ENCODE results near the gene BARX2. TPM values are rescaled to one million over a fixed set of nuclear protein-coding genes. Genes with fewer than 3 reads are reported as not detected.
"Not testable (repeated sequence)": the region's sequence is repeated elsewhere in the genome, so short reads cannot be mapped to it uniquely, and the experiment has no call there.

BARX2 gene, protein sequence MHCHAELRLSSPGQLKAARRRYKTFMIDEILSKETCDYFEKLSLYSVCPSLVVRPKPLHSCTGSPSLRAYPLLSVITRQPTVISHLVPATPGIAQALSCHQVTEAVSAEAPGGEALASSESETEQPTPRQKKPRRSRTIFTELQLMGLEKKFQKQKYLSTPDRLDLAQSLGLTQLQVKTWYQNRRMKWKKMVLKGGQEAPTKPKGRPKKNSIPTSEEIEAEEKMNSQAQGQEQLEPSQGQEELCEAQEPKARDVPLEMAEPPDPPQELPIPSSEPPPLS
- not detected for total RNA-seq

DNA sequence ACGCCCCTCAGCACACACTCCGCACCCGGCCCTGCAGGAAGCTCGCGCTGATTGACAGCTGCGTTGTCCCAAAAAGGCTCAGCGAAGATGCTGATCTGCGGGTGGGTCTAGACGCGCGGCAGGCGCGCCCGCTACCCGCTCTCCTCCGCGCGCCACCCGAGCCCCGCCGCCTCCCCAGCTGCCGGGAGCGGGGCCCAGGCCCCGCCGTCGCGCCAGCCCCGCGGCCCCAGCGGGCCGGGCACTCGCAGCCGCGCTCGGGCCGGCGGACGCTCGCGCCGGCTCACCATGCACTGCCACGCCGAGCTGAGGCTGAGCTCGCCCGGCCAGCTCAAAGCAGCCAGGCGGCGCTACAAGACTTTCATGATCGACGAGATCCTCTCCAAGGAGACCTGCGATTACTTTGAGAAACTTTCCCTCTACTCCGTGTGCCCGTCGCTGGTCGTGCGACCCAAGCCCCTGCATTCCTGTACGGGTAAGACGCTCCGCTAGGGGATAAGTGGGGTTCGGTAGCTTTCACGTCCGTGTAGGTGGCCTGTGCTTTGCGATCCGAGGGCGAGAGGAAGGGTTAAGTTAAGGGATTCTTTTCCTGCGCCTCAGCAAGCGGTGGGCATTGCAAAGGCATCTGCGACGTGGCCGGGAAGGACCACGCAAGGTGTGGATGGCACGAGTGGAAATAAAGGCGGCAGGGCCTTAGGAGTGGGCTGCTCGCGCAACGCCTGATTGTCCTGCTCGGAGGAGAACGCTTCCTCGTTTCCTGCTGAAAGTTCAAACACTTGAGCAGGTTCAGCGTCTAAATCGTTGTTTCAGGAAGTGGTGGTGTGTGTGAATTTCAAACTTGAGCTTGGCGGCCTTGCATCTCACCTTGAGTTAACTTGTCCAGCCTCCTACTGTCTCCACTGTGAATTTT is at the start of gene BARX2:
TSS of gene BARX2 (plus strand) at position 98 of the 907 bp plus-strand sequence. CDS start at position 286, 188 bp downstream.
- Mint-ChIP-seq H3K4me1 (no peaks in the 10 kb centered on the region), H3K9me3 (no peaks in the 10 kb centered on the region), H3K36me3 (ENCODE audit: low read depth) (no peaks in the 10 kb centered on the region), H3K27ac (no peak within 1 kb of the TSS), H3K27me3 (peaks cover 61% of the 10 kb centered on the region), H3K4me3 (peak within 1 kb of the TSS; percentile 53)
- ATAC-seq (replicated peaks) = peak; percentile 67

DNA sequence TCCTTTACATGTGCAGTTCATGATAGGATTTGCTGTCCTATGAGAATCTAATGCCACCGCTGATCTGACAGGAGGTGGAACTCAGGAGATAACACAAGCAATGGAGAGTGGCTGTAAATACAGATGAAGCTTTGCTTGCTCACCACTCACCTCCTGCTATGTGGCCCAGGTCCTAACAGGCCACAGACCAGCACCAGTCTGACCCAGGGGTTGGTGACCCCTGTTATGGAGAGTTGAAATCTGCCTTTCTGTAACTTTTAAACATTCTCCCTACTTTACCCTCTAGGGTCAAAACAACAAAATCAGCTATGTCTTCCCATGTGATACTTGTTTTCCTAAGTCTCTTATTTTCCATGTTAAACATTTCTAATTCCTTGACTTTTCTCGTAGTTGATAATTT is 48.7 kb upstream of the BARX2 start:
- no peaks in the 10 kb centered on the region for H3K4me1 Mint-ChIP-seq

DNA sequence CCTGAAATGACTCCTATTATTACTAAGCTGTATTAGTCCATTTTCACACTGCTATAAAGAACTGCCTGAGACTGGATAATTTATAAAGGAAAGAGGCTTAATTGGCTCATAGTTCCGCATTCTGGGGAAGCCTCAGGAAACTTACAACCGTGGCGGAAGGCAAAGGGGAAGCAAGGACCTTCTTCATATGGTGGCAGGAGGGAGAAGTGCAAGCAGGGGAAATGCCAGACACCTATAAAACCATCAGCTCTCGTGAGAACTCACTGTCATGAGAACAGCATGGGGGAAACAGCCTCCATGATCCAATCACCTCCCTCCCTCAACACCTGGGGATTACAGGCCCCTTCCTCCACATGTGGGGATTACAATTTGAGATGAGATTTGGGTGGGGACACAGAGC is 47.9 kb upstream of the BARX2 start:
- not testable (repeated sequence) for H3K27ac Mint-ChIP-seq; H3K4me1 Mint-ChIP-seq; H3K9me3 Mint-ChIP-seq; H3K4me3 Mint-ChIP-seq; ATAC-seq (replicated peaks); H3K27me3 Mint-ChIP-seq; H3K36me3 Mint-ChIP-seq (ENCODE audit: low read depth)

More for the DNA sequence above, 48.7 kb upstream of the BARX2 start:
- ATAC-seq (replicated peaks) = no peak
- no peaks in the 10 kb centered on the region for H3K9me3 Mint-ChIP-seq
- no peak overlapping the region for H3K4me3 Mint-ChIP-seq
- no peak overlapping the region for H3K27ac Mint-ChIP-seq
- H3K36me3 Mint-ChIP-seq (ENCODE audit: low read depth) = no peaks in the 10 kb centered on the region
- peaks cover 7% of the 10 kb centered on the region for H3K27me3 Mint-ChIP-seq

DNA sequence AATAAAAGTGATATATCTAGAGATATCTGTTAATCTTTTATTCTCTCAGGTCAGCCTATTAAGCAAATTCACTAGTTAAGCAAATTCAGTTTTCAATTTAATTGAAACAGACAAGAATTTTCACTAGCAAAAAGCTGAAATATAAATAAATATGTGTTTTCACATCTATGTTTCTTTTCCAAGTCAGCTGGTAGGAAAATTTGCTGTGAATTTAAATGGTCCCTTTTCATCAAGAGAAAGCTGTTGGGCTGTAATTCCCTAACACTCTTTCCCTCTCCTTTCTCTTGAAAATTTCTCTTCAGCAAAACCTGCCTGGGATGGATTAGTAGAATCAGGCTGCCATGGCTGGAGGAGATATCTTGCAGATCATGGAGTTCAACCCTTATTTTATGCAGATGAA is 46.9 kb upstream of the BARX2 start:
- Mint-ChIP-seq H3K27me3 (peaks cover 4% of the 10 kb centered on the region), H3K36me3 (ENCODE audit: low read depth) (no peaks in the 10 kb centered on the region), H3K27ac (no peak overlapping the region), H3K9me3 (no peaks in the 10 kb centered on the region), H3K4me3 (no peak overlapping the region), H3K4me1 (no peaks in the 10 kb centered on the region)
- ATAC-seq (replicated peaks) = no peak

DNA sequence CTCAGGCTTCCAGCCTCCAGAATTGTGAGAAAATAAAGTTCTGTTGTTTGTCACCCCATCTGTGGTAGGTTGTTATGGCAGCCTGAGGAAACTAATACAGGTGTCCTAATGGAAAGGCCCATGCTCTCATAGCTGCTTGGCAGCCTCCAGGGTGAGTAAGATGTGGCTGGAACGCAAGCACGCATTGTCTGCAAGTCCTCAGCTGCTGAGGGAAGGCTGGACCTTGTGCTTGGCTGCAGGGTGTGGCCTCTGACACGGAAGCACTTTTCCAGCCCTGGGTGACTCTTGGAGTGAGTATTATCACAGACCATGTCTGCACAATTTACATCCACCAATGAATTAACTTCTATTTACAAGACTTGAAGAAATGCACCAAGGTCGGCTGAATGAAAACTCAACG is 44.4 kb upstream of the BARX2 start:
- no peak overlapping the region for H3K4me3 Mint-ChIP-seq
- no peaks in the 10 kb centered on the region for H3K4me1 Mint-ChIP-seq
- H3K9me3 Mint-ChIP-seq = no peaks in the 10 kb centered on the region
- no peak overlapping the region for H3K27ac Mint-ChIP-seq
- no peaks in the 10 kb centered on the region for H3K36me3 Mint-ChIP-seq (ENCODE audit: low read depth)
- H3K27me3 Mint-ChIP-seq = no peaks in the 10 kb centered on the region
- ATAC-seq (replicated peaks) = no peak

DNA sequence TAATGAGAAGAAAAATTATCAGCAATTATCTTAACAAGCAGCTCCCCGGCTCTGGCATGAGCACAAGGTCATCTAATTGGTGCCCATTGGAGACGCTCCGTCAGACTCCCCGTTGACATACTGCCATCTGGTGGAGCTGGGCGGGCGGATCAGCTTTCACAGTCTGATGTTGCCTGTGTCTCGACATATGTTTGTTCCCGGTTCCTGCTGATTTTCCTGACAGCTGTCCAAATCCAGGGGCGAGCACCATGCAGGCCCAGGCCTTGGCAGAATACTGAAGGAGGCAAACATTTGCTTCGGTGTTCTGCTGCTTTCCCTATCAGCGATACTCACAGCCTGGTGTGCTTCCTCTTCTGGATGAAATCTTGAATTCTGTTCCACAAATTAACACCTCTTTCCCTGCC is 43.8 kb upstream of the BARX2 start:
- peak; percentile 69 for ATAC-seq (replicated peaks)
- H3K27ac Mint-ChIP-seq = no peak overlapping the region
- H3K4me3 Mint-ChIP-seq = no peak overlapping the region
- no peaks in the 10 kb centered on the region for H3K4me1 Mint-ChIP-seq
- no peaks in the 10 kb centered on the region for H3K36me3 Mint-ChIP-seq (ENCODE audit: low read depth)
- no peaks in the 10 kb centered on the region for H3K27me3 Mint-ChIP-seq
- no peaks in the 10 kb centered on the region for H3K9me3 Mint-ChIP-seq

DNA sequence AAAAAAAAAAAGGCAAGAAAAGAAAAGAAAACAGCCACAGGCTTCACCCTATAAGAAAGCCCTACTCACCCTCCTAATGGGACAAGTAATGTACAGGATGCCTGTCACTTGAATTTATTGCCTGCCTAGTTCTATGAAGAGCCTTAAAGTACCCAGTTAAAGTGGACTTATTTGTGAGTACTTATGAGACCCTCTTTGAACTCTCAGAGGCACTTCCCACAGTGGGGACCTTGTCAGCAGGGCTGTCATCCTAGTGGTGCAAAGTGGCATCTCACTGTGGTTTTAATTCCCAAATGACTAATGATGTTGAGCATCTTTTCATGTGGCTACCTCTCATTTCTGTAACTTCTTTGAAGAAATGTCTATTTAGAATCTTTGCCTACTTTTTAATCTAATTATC is 41.8 kb upstream of the BARX2 start:
- H3K9me3 Mint-ChIP-seq = no peaks in the 10 kb centered on the region
- H3K4me3 Mint-ChIP-seq = no peak overlapping the region
- no peaks in the 10 kb centered on the region for H3K36me3 Mint-ChIP-seq (ENCODE audit: low read depth)
- ATAC-seq (replicated peaks) = no peak
- no peaks in the 10 kb centered on the region for H3K4me1 Mint-ChIP-seq
- no peak overlapping the region for H3K27ac Mint-ChIP-seq
- H3K27me3 Mint-ChIP-seq = no peaks in the 10 kb centered on the region

DNA sequence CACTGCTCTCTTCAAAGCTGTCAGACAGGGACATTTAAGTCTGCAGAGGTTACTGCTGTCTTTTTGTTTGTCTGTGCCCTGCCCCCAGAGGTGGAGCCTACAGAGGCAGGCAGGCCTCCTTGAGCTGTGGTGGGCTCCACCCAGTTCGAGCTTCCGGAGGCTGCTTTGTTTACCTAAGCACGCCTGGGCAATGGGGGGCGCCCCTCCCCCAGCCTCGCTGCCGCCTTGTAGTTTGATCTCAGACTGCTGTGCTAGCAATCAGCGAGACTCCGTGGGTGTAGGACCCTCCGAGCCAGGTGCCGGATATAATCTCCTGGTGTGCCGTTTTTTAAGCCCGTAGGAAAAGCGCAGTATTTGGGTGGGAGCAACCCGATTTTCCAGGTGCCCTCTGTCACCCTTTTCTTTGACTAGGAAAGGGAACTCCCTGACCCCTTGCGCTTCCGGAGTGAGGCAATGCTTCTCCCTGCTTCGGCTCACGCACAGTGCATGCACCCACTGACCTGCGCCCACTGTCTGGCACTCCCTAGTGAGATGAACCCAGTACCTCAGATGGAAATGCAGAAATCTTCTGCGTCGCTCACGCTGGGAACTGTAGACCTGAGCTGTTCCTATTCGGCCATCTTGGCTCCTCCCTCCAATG is 31.2 kb upstream of the BARX2 start:
- H3K9me3 Mint-ChIP-seq; H3K4me3 Mint-ChIP-seq; H3K27ac Mint-ChIP-seq; H3K36me3 Mint-ChIP-seq (ENCODE audit: low read depth); H3K4me1 Mint-ChIP-seq; H3K27me3 Mint-ChIP-seq; ATAC-seq (replicated peaks): not testable (repeated sequence)

DNA sequence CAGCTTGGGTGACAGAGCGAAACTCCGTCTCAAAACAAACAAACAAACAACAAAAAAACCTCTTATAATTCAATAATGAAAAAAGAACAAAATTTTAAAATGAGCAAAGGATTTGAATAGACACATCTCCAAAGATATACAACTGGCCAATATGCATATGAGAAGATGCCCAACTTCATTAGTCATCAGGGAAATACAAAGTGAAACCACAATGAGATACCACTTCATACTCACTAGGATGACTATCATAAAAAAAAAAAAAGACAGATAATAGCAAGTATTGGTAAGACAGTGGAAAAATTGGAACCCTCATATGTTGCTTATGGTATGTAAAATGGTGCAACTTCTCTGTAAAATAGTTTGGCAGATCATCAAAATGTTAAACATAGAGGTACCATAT is 28.7 kb upstream of the BARX2 start:
- peaks cover 6% of the 10 kb centered on the region for H3K9me3 Mint-ChIP-seq

DNA sequence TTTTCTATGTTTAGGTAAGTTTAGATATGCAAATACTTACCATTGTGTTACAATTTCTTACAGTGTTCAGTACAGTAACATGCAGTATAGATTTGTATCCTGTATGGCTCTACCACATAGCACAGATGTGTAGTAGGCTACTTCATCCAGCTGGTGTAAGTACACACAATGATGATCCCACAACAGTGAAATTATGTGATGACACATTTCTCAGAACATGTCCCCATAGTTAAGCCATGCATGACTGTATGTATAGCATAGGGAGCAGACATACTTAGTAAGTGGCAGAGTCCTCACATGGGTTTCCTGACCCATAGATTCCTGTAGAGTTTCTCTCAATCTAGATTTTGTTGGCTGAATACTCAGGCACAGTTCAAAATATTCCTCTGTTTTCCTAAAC is 26.8 kb upstream of the BARX2 start:
- no peak overlapping the region for H3K27ac Mint-ChIP-seq
- no peaks in the 10 kb centered on the region for H3K36me3 Mint-ChIP-seq (ENCODE audit: low read depth)
- no peaks in the 10 kb centered on the region for H3K4me1 Mint-ChIP-seq
- peaks cover 6% of the 10 kb centered on the region for H3K9me3 Mint-ChIP-seq
- peaks cover 6% of the 10 kb centered on the region for H3K27me3 Mint-ChIP-seq
- ATAC-seq (replicated peaks) = peak; percentile 43
- no peak overlapping the region for H3K4me3 Mint-ChIP-seq

More for the DNA sequence above, 28.7 kb upstream of the BARX2 start:
- peak; percentile 52 for ATAC-seq (replicated peaks)
- H3K27ac Mint-ChIP-seq = no peak overlapping the region
- no peaks in the 10 kb centered on the region for H3K36me3 Mint-ChIP-seq (ENCODE audit: low read depth)
- H3K27me3 Mint-ChIP-seq = peaks cover 6% of the 10 kb centered on the region
- no peaks in the 10 kb centered on the region for H3K4me1 Mint-ChIP-seq
- no peak overlapping the region for H3K4me3 Mint-ChIP-seq

DNA sequence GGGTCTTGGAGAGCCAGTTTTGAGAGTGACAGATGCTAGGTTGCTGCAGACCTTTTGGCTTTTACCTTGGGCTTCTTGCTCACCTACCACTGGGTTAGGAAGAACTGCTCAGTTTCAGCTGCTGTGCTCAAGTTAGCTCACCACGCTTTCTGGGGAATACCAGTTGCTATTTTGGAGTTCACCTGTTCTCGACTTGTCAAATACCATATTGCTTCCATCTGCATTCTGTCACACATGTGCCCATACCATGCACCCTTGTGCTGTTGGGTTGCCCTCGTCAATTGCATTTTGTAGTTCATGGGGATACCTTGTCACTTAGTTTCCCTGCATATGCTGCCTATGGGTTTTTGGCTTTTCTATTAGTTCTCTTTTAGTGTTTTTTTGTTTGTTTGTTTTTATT is 23.0 kb upstream of the BARX2 start:
- no peaks in the 10 kb centered on the region for H3K36me3 Mint-ChIP-seq (ENCODE audit: low read depth)
- H3K4me3 Mint-ChIP-seq = no peak overlapping the region
- no peaks in the 10 kb centered on the region for H3K4me1 Mint-ChIP-seq
- no peaks in the 10 kb centered on the region for H3K9me3 Mint-ChIP-seq
- ATAC-seq (replicated peaks) = no peak
- no peak overlapping the region for H3K27ac Mint-ChIP-seq
- peaks cover 10% of the 10 kb centered on the region for H3K27me3 Mint-ChIP-seq

DNA sequence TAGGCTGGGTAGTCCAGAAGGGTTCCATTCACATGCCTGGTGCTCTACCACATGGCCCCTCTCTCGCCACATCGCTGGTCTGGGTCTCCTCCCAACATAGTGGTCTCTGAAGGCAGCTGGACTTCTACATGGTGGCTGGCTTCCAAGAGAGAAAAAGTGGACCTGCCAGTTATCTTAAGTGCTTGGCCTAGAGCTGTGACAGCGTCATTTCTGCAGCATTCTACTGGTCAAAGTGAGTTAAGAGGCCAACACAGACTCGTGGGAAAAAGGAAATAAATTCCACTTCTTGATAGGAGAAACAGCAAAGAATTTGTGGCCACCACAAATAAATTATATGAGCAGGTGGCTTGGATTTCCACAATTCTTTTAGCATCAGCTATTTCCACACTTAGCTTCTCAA is 21.0 kb upstream of the BARX2 start:
- ATAC-seq (replicated peaks) = no peak
- Mint-ChIP-seq H3K9me3 (no peaks in the 10 kb centered on the region), H3K27ac (no peak overlapping the region), H3K4me3 (no peak overlapping the region), H3K27me3 (peaks cover 16% of the 10 kb centered on the region), H3K4me1 (no peaks in the 10 kb centered on the region), H3K36me3 (ENCODE audit: low read depth) (no peaks in the 10 kb centered on the region)

DNA sequence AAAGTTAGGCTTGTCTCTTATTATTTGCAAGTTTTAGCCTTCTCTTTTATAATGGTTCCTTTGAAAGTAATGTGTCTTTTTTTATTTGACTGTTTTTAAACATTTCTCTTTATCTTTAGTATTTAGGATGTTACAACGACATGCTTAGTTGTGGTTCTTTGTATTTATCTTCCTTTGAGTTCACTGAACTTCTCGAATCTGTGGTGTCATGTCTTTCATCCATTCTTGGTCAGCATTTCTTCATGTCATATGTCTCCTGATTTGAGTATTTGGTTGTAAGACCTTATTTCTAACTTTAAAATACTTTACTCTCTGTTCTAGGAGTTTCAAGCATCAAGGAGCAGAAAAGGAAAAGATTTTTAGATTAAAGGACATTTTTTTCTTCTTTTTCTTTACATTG is 15.9 kb upstream of the BARX2 start:
- H3K4me1 Mint-ChIP-seq = no peaks in the 10 kb centered on the region
- no peak overlapping the region for H3K27ac Mint-ChIP-seq
- H3K4me3 Mint-ChIP-seq = no peak overlapping the region
- H3K9me3 Mint-ChIP-seq = no peaks in the 10 kb centered on the region
- H3K36me3 Mint-ChIP-seq (ENCODE audit: low read depth) = no peaks in the 10 kb centered on the region
- H3K27me3 Mint-ChIP-seq = peaks cover 19% of the 10 kb centered on the region
- ATAC-seq (replicated peaks) = no peak

DNA sequence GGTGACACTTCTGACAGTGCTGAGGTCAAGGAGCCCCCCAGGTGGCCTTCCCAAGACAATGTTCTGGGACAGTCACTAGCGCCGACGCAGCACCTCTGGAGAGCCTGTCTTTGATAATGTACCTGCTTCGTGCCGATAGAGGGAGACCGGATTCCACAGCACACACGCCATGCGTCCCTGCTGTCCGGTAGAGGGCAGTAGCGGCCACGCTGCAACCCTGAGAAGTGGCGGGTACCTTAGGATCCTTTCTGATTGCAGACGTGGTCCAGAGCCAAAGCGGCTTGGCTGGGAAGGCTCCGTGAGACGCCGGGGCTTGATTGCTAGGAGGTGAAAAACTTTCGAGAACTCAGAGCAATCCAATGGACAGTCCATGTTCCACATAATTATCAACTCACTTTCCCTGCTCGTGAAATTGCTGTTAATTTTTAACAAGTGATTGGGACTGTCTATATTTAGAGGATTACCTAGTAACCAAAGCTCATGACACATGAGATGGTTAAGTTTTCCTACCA is 11.4 kb upstream of the BARX2 start:
- Mint-ChIP-seq H3K9me3 (no peaks in the 10 kb centered on the region), H3K36me3 (ENCODE audit: low read depth) (no peaks in the 10 kb centered on the region), H3K27me3 (peaks cover 34% of the 10 kb centered on the region), H3K4me1 (no peaks in the 10 kb centered on the region), H3K27ac (no peak overlapping the region), H3K4me3 (no peak overlapping the region)
- peak; percentile 99 for ATAC-seq (replicated peaks)
